Ammon's horn (tissue), 1 donor: ENCODE data around the gene GULP1.
A peak's percentile ranks its signal among the peaks of the same experiment; 100 is the strongest.

Source experiments
- DNase-seq: peaks from one replicate; pipeline ENCODE4 v3.0.0-alpha.2; 2016; ENCODE audit warnings: low spot score

Gene GULP1

GRCh38 chr2:188473306-188473705, 181.6 kb downstream of the GULP1 start:
- DNase-seq = no peak

DNA sequence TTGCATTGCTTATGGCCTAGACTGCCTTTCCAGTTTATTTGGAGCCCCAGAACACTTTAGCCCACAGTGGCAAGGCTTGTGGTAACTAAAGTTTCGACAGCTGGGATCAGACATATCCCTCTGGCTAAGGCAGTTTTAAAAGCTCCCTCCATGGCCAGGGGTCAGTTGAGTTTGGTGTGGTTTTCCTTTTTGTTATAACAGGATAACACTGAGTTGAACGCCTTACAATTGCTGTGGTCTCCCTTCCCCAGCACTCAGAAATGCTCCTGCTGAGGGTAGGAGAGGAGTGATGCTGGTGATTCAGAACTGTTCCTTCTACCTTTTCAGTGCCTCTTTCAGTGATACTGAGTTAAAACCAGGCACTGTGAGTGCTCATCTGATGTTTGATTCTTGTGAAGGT, 182.6 kb downstream of the GULP1 start:
- DNase-seq = no peak

- no peak for DNase-seq
Observed at GRCh38 chr2:188475945-188476344, 184.3 kb downstream of the GULP1 start.

- DNase-seq = no peak
Observed at GRCh38 chr2:188477564-188478103, 186.0 kb downstream of the GULP1 start.

DNA sequence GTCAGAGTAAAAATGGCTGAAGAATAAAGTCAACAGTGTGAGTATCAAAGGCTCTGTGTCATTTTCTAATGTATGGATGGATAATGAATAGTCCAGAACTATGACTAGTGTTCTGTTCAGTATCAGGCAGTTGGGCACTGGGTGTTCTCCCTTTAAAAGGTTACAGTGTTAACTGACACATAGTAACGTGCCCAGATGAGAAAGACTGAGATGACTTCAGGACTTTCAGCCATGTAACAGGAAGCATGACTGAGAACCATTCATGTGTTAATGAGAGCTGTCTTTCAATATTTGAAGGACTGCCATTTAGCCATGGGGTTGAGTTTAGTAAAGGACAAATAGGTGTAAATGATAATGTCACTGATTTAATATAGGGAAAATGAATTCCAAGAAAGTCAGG, 187.1 kb downstream of the GULP1 start:
- DNase-seq = no peak

DNA sequence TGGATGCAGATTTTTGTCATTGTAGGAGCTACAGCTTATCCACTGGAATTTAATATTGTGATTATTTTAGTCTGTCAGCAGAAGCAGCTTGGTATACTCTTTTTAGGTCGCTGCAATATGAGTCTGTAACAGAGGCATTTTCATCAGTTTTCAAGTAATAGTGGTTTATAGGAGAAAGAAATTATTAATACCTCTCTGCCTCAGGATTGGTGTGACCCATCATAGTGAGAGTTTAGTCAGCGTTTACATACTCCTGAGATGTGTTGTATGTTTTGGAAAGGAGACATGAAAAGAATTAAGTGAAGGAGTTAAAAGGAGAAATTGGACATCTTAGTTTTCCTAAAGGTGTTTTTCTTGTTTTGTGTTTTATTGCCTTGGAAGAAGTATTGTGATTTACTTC, 189.8 kb downstream of the GULP1 start:
- DNase-seq = no peak

- DNase-seq = no peak
Observed at GRCh38 chr2:188485496-188485895, 193.8 kb downstream of the GULP1 start.

DNA sequence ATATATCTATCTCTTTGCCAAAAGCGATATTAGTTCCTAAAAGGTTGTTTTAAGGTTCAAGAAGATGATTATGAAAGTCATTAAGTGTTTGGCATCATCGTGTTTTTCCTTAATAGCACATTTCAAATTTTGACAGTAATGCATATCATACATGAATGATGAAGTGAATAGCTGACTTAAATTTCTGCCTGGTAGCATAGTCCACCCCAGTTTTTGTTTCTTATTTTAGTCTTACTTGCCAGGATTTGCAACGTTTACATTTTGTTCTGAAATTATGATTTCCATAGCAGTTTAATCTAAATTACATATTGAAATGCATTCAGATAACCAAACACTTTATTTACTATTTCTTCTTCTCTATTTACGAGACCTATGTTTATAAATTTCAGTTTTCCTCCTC, 201.1 kb downstream of the GULP1 start:
- no peak for DNase-seq

DNA sequence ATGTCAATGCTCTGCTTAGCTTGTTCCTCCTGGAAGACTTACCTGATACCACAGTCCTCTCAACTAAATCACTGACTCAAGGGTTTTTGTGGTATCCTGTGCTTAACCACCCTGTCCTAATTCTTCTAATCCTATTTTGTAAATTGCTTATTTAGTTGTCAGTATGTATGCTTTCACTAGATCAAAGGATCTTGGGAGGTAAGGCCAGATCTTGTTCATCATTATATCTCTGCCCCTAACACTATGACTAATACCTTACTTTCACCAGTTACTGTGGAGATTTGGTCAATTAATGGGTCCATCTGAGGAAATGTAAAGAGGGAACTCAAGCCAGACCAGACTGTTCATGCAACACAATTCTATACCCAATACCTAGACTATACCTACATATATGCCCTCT, 203.2 kb downstream of the GULP1 start:
- no peak for DNase-seq

- DNase-seq = no peak
Observed at GRCh38 chr2:188495969-188496431, 204.3 kb downstream of the GULP1 start.

DNA sequence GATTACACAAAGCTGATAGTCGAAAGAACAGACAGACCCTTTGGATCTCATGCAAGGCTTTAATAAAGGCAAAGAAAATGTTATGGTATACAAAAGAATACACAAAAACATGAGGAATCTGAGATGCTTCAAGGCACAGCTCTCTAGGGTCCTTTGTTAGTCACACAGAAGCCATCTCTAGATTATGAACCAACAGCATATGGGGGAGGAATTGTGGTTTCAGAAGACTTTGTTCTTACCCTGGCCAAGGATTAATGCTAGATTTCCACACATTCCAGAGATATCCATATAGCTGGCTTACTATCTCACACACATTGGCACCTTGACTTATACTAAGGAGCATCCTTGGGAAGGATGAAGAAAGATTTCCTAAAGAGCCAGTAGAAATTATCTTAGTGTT, 206.1 kb downstream of the GULP1 start:
- DNase-seq = no peak

- DNase-seq = no peak
Observed at GRCh38 chr2:188503975-188504374, 212.3 kb downstream of the GULP1 start.

- no peak for DNase-seq
Observed at GRCh38 chr2:188506843-188507242, 215.2 kb downstream of the GULP1 start.

DNA sequence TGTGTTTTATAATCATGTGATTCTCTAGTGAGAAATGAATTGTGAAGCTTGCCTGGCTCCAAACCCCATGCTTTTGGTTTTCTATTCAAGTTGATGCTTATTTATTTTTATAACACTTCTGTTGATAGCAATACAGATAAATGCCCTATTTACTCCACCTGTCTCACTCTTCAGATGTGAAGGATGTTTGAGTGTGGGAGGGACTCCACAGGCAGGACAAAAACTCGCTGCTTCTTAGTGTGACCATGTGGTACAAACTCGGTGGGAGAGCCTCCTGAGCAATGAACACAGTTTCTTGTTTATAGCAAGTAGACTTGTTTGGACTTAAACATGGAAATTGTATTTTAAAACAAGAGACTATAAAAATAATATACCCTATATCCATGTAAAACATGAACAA, 219.7 kb downstream of the GULP1 start:
- no peak for DNase-seq

DNA sequence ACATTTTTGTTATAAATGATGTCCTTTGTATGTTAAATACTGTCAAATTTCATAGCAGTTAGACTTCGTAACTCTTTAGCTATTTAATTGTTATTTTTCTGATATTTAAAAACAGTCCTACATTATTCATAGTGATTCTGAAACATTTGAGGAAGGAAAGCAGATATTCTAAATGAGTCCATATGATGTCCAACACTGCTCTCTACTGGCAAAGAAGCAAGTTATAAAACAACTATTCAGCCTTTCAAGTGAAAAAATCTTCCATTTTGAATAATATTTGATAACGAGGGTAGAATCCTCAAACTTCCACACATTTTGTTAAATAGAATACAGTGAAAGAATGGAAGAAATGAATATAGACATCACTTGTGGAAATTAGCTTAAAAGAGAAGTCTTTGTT, 220.8 kb downstream of the GULP1 start:
- peak; percentile 67 for DNase-seq

GRCh38 chr2:188515918-188516317, 224.2 kb downstream of the GULP1 start:
- DNase-seq = no peak

GRCh38 chr2:188517549-188518215, 226.0 kb downstream of the GULP1 start:
- no peak for DNase-seq

DNA sequence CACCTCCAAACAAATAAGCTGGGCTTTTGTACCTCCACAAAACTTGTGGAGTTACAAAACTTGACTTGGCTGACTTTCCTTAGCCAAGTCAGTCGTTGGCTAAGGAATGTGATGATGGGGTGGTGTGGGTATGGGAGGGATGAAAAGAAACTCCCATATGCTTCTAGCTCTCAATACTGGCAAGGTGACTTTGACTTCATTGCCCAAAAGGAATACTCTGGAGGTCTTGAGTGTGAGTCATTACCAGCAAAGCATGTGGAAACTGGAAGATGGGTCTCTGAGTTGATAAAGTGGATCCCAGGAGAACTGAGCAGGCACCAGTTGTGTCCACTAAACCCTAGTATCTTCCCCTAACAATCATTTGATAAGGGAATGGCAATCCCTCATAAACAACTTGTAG, 226.7 kb downstream of the GULP1 start:
- no peak for DNase-seq

- DNase-seq = no peak
Observed at GRCh38 chr2:188519136-188519535, 227.5 kb downstream of the GULP1 start.

DNA sequence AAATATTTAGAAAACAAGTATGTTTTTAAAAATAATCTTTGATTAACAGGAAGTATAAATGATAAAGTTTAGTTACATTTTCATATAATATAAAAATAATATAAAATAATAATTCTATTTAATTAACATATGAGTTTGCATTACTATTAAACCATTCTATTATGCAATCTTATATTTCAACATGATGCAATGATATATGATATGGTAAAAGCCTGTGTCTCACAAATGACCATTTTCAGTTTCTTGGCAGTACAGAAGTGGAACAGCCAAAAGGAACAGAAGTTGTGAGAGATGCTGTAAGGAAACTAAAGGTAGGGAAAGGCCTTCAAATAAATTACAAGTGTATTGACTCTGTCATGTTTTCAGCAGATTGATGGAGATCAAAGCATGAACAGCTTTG, 230.8 kb downstream of the GULP1 start:
- DNase-seq = no peak

- DNase-seq = no peak
Observed at GRCh38 chr2:188523919-188524318, 232.2 kb downstream of the GULP1 start.

GRCh38 chr2:188524519-188525113, 232.9 kb downstream of the GULP1 start:
- peak; percentile 40 for DNase-seq

DNA sequence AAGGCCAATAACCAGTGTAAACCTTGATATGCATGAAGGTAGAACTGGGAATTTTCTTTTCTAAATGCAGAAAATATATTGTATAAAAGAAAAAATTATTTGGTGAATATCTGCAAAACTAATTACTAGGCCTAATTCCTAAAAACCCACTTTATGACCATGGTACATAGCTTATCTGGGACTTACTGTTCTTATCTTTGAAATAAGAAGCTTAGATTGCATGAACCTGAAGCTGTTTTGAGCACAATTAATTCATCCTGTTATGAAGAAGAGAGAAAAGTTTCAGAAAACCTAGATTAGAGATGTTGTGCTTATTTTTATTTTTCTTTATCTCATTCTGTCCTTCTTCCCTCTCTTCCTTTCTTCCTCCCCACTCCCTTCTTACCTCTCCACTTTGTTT, 235.0 kb downstream of the GULP1 start:
- no peak for DNase-seq

GRCh38 chr2:188527141-188527540, 235.5 kb downstream of the GULP1 start:
- no peak for DNase-seq
